ENCODE measurements around the gene PI4K2A. TPM values are rescaled to one million over a fixed set of nuclear protein-coding genes. Genes with fewer than 3 reads are reported as not detected.
"Not testable (repeated sequence)": the region's sequence is repeated elsewhere in the genome, so short reads cannot be mapped to it uniquely, and the experiment has no call there.

PI4K2A gene
- total and polyA plus RNA-seq, 2 of the 4 experiments (the other 2 are of a cell fraction), result 15.8 to 27.3 TPM

DNA sequence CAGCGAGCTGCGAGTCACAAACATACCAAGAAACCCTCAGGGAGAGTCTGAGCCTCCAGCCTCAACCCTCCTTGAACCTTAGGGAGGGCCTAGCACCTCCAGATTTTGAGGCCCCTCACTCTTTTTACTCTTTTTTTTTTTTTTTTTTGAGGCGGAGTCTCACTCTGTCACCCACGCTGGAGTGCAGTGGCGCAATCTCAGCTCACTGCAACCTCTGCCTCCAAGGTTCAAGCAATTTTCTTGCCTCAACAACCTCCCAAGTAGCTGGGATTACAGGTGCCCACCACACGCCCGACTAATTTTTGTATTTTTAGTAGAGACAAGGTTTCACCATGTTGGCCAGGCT is 43.9 kb downstream of the PI4K2A start:
- peaks cover 23% of the 10 kb centered on the region for H3K4me1 ChIP-seq (ENCODE audit: control insufficient read depth, insufficient read depth, low read length)
- peak overlapping the region; percentile 98 for H3K4me3 ChIP-seq (ENCODE audit: insufficient read depth, low read depth, low read length)
- POLR2A ChIA-PET (ENCODE audit: unreplicated experiment), result interaction anchor here (0.9 kb wide), 1 partner anchor 17 kb away, joined by 3 read pairs; no protein-coding TSS in a partner anchor

More for the DNA sequence above, 43.9 kb downstream of the PI4K2A start:
- dilution Hi-C loops (cut with HindIII; ENCODE audit: low sequenced_read_pairs, unreplicated experiment); H2AK5ac ChIP-seq (ENCODE audit: low read depth, low read length); H3K27me3 ChIP-seq (ENCODE audit: control insufficient read depth, insufficient read depth, low read length); H2BK15ac ChIP-seq (ENCODE audit: low read depth, low read length); DNase-seq; H3K56ac ChIP-seq (ENCODE audit: extremely low read depth, insufficient read depth, low read length); intact Hi-C loops (cut with micrococcal nuclease); ATAC-seq (ENCODE audit: low read depth); H2AK9ac ChIP-seq (replicated peaks; ENCODE audit: low read depth, low read length, poor library complexity); H3K9me3 ChIP-seq (ENCODE audit: control insufficient read depth, insufficient read depth, low read length); in situ Hi-C loops (cut with MboI; ENCODE audit: low sequenced_read_pairs); BruUV-seq (replicated peaks); H2BK20ac ChIP-seq (ENCODE audit: low read depth, low read length): not testable (repeated sequence)
- Histone ChIP-seq H3K14ac (replicated peaks; ENCODE audit: low read depth, low read length) (peak overlapping the region; percentile 91), H3K9me1 (ENCODE audit: insufficient read depth, low read length) (peaks cover 13% of the 10 kb centered on the region), H4K20me1 (ENCODE audit: insufficient read depth, low read length) (peaks cover 50% of the 10 kb centered on the region), H2BK5ac (ENCODE audit: low read depth, low read length, poor library complexity, severe bottlenecking) (peak overlapping the region; percentile 81), H2BK120ac (ENCODE audit: low read depth, low read length) (0 out of 2 replicates have a peak overlapping the region, but pooled peaks have one; percentile 86), H3K36me3 (ENCODE audit: control insufficient read depth, insufficient read depth, low read length) (peaks cover 14% of the 10 kb centered on the region), H3K23ac (ENCODE audit: low read depth, low read length) (peak overlapping the region; percentile 91; the same call in 1 of the 2 replicates), H3K4me2 (ENCODE audit: low read depth, low read length) (peak overlapping the region; percentile 94), H3K9ac (ENCODE audit: low read depth, low read length) (peak overlapping the region; percentile 80), H3K4ac (ENCODE audit: low read depth, low read length) (peak overlapping the region; percentile 92), H4K5ac (ENCODE audit: low read depth, low read length) (0 out of 2 replicates have a peak overlapping the region, but pooled peaks have one; percentile 51), H4K8ac (ENCODE audit: low read depth in 2 of 2, low read length in 2 of 2) (peak overlapping the region; percentile 30 to 67; a peak in 2 of 4 replicates), H4K91ac (ENCODE audit: insufficient read depth, low read depth, low read length) (peak overlapping the region; percentile 63; the same call in 1 of the 2 replicates), H2AFZ (replicated peaks; ENCODE audit: low read length, poor library complexity) (peak overlapping the region; percentile 75), H3K18ac (ENCODE audit: low read depth, low read length) (peak overlapping the region; percentile 70), H3K27ac (ENCODE audit: insufficient read depth, low read length) (peak overlapping the region; percentile 73), H3K79me1 (ENCODE audit: low read depth in 1 of 2, low read length in 2 of 2) (peaks cover 3 to 63% of the 10 kb centered on the region in 2 experiments)
- CTCF ChIA-PET, result interaction anchor here (0.8 to 1.8 kb wide), 3 partner anchors 17 to 1105 kb away, joined by 3 to 8 read pairs (median 4); no protein-coding TSS in a partner anchor
- WGBS, 2 experiments (ENCODE audit: extremely low coverage in 2 of 2, insufficient read length in 1 of 2), result no CpG with 5 or more reads among the region's 7 CpGs
- peak; percentile 25; the same call in 1 of the 2 replicates for TF ChIP-seq CEBPB (IDR thresholded peaks at IDR 0.05; ENCODE audit: low read depth, low read length)
